Stimulated activated CD8-positive, alpha-beta memory T cell treated with anti-CD3 and anti-CD28 coated beads, Interleukin-7, amount 100 ng/mL, for 1 hour (primary cell): Measurements from ENCODE around the gene HPCA.

ENCODE experiments used
- DNase-seq, 2 donors: peaks; one replicate each; pipeline ENCODE4 v3.0.0-alpha.2; 2020; ENCODE audit warnings: low read depth in 2 of 2

Gene HPCA

GRCh38 chr1:32934535-32934934 lies 48.2 kb downstream of the HPCA start:
- no peak for DNase-seq

GRCh38 chr1:32937061-32937460 lies 50.8 kb downstream of the HPCA start:
- no peak for DNase-seq

GRCh38 chr1:32939655-32940371 lies 53.5 kb downstream of the HPCA start:
- no peak for DNase-seq

GRCh38 chr1:32944180-32944579 lies 57.9 kb downstream of the HPCA start:
- DNase-seq = no peak
